Measurements from ENCODE around the gene ASB8. TPM values are rescaled to one million over a fixed set of nuclear protein-coding genes. Genes with fewer than 3 reads are reported as not detected.

Gene ASB8
- total RNA-seq, 2 donors from 2014 or later, result 47.9 to 49.0 TPM

GRCh38 chr12:48184549-48184922, 27.2 kb upstream of the ASB8 start:
- intact Hi-C loops (cut with DNase I, micrococcal nuclease), result no loop called here
- ATAC-seq, result no peak

GRCh38 chr12:48183876-48184548, 26.7 kb upstream of the ASB8 start:
- ATAC-seq (peak; percentile 23), DNase-seq (peak in 1 of 2 donors; percentile 16)
- intact Hi-C loops (cut with DNase I, micrococcal nuclease), result no loop called here

More at GRCh38 chr12:48184549-48184922, 27.2 kb upstream of the ASB8 start:
- no peak for DNase-seq

GRCh38 chr12:48183091-48183875, 26.0 kb upstream of the ASB8 start, which contains the start of gene CCDC184:
TSS of gene CCDC184 (plus strand) at chr12:48183644. CDS start at chr12:48184123, 479 bp downstream.
- peak; percentile 58 to 63 for DNase-seq
- peak; percentile 82 for ATAC-seq
- intact Hi-C loops (cut with DNase I, micrococcal nuclease), result no loop called here

- ATAC-seq (no peak), DNase-seq (no peak)
- intact Hi-C loops (cut with DNase I, micrococcal nuclease), result no loop called here
Measured at GRCh38 chr12:48182631-48183030, 25.3 kb upstream of the ASB8 start.

GRCh38 chr12:48180857-48181495, 23.7 kb upstream of the ASB8 start:
- intact Hi-C loops (cut with DNase I, micrococcal nuclease), result no loop called here
- ATAC-seq (no peak), DNase-seq (no peak)

- intact Hi-C loops (cut with DNase I, micrococcal nuclease), result no loop called here
- DNase-seq (no peak), ATAC-seq (no peak)
Measured at GRCh38 chr12:48180424-48180823, 23.1 kb upstream of the ASB8 start.

GRCh38 chr12:48179466-48179865, 22.2 kb upstream of the ASB8 start:
- DNase-seq (no peak), ATAC-seq (no peak)
- intact Hi-C loops (cut with DNase I, micrococcal nuclease), result no loop called here

GRCh38 chr12:48177982-48178381, 20.7 kb upstream of the ASB8 start:
- DNase-seq, result no peak
- no peak for ATAC-seq
- intact Hi-C loops (cut with DNase I, micrococcal nuclease), result no loop called here

GRCh38 chr12:48176417-48176751, 19.1 kb upstream of the ASB8 start:
- intact Hi-C loops (cut with DNase I, micrococcal nuclease), result no loop called here
- no peak for ATAC-seq

GRCh38 chr12:48175613-48176416, 18.5 kb upstream of the ASB8 start:
- intact Hi-C loops (cut with DNase I, micrococcal nuclease), result no loop called here
- DNase-seq, result no peak
- no peak for ATAC-seq

More at GRCh38 chr12:48176417-48176751, 19.1 kb upstream of the ASB8 start:
- DNase-seq, result no peak

- intact Hi-C loops (cut with DNase I, micrococcal nuclease), result loop anchor here in 1 of 2 donors (10.0 kb wide), 1 partner anchor 84 kb away; no protein-coding TSS in a partner anchor
- no peak for DNase-seq
- ATAC-seq, result no peak
Measured at GRCh38 chr12:48169011-48169410, 11.7 kb upstream of the ASB8 start.

GRCh38 chr12:48165089-48165981, 8.0 kb upstream of the ASB8 start:
- ATAC-seq, result peak; percentile 75
- intact Hi-C loops (cut with DNase I, micrococcal nuclease), result loop anchor here in 1 of 2 donors (10.0 kb wide), 1 partner anchor 81 kb away; no protein-coding TSS in a partner anchor
- no peak for DNase-seq

GRCh38 chr12:48164451-48164850, 7.1 kb upstream of the ASB8 start:
- no peak for ATAC-seq
- no peak for DNase-seq
- intact Hi-C loops (cut with DNase I, micrococcal nuclease), result loop anchor here in 1 of 2 donors (10.0 kb wide), 1 partner anchor 80 kb away; no protein-coding TSS in a partner anchor

GRCh38 chr12:48163150-48163747, 5.9 kb upstream of the ASB8 start:
- intact Hi-C loops (cut with DNase I, micrococcal nuclease), result loop anchor here in 1 of 2 donors (10.0 kb wide), 1 partner anchor 78 kb away; no protein-coding TSS in a partner anchor
- ATAC-seq (no peak), DNase-seq (no peak)

GRCh38 chr12:48160807-48161206, 3.5 kb upstream of the ASB8 start:
- intact Hi-C loops (cut with DNase I, micrococcal nuclease), result loop anchor here in 1 of 2 donors (10.0 kb wide), 1 partner anchor 76 kb away; no protein-coding TSS in a partner anchor
- ATAC-seq (no peak), DNase-seq (no peak)

- intact Hi-C loops (cut with DNase I, micrococcal nuclease), result loop anchor here in 1 of 2 donors (10.0 kb wide), 1 partner anchor 75 kb away; no protein-coding TSS in a partner anchor
- no peak for ATAC-seq
- no peak for DNase-seq
Measured at GRCh38 chr12:48160046-48160445, 2.7 kb upstream of the ASB8 start.

GRCh38 chr12:48157889-48158370, 615 bp upstream of the ASB8 start:
- intact Hi-C loops (cut with DNase I, micrococcal nuclease), result loop anchor here in 1 of 2 donors (10.0 kb wide), 1 partner anchor 53 kb away; the partner anchor contains the start of gene SENP1
- ATAC-seq (no peak), DNase-seq (no peak)
